ENCODE results near the gene CHN1.

CHN1 gene

DNA sequence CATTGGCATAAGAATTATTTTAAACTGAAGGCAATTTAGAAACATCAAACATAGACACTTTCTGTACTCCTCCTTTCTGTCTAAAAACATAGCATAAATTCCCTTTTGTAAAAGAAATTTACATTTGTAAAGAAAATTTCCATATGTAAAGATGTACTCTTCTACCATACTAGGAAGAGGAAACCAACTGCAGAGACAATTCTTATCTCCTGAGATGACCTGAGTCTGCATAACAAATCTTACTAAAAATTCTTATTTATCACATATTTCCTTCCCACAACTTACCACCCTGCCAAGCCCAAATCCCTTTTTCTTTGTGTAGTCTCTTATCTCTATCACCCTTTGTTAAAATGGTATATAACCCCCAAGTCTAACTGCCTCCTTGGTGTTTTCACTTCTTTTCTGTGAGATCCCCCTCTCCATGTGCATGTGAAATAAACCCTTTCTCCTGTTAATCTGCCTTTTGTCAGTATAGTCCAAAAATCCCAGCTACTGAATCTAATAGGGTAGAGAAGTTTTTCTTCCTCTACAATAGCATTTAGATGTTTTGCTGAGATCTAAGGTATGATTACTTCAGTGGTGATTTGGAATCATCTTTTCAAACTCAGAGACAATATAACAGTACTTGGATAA is 81.0 kb downstream of the CHN1 start:
- H3K9ac ChIP-seq (ENCODE audit: low read depth, low read length), result no peak overlapping the region
- H3K4me1 ChIP-seq (ENCODE audit: control insufficient read depth, insufficient read depth, low read length), result peaks cover 39% of the 10 kb centered on the region
- no peaks in the 10 kb centered on the region for H3K36me3 ChIP-seq (ENCODE audit: control insufficient read depth, insufficient read depth, low read length)
- no peaks in the 10 kb centered on the region for H3K9me3 ChIP-seq (ENCODE audit: control insufficient read depth, insufficient read depth, low read length)
- H3K27me3 ChIP-seq (ENCODE audit: control insufficient read depth, insufficient read depth, low read length), result no peaks in the 10 kb centered on the region
- H3K27ac ChIP-seq (ENCODE audit: low read depth, low read length), result peak overlapping the region; percentile 96
- peak overlapping the region; percentile 1; the same call in 1 of the 2 replicates for H3K4me3 ChIP-seq (ENCODE audit: low read depth, low read length)

DNA sequence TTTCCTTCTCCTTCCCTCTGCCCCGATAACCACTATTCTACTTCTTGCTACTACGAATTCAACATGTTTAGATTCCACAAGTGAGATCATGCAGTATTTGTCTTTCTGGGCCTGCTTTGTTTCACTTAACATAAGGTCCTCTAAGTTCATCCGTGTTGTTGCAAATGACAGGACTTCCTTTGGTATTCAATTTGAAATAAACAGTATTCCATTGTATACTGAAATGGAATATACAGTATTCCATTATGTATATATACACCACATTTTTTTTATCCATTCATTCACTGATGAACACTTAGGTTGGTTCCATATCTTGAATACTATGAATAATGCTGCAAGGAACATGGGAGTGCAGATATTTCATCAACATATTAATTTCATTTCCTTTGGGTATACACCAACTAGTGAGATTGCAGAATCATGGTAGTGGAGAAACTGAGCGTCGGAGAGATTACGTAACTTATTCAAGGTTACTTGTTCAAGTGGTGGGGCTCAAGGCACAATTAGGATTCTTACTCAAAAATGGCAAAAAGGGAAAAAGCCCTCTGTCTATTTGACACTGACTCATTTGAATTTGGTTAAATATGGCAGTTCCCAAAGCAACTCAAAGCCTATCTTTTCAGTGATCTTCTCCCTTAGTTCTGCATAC is 85.1 kb downstream of the CHN1 start:
- Histone ChIP-seq H3K9ac (ENCODE audit: low read depth, low read length) (no peak overlapping the region), H3K4me3 (ENCODE audit: low read depth, low read length) (no peak overlapping the region), H3K9me3 (ENCODE audit: control insufficient read depth, insufficient read depth, low read length) (no peaks in the 10 kb centered on the region), H3K27me3 (ENCODE audit: control insufficient read depth, insufficient read depth, low read length) (no peaks in the 10 kb centered on the region), H3K27ac (ENCODE audit: low read depth, low read length) (no peak overlapping the region), H3K36me3 (ENCODE audit: control insufficient read depth, insufficient read depth, low read length) (0 out of 2 replicates have a peak, but pooled peaks cover 3% of the 10 kb centered on the region), H3K4me1 (ENCODE audit: control insufficient read depth, insufficient read depth, low read length) (peaks cover 30% of the 10 kb centered on the region)

DNA sequence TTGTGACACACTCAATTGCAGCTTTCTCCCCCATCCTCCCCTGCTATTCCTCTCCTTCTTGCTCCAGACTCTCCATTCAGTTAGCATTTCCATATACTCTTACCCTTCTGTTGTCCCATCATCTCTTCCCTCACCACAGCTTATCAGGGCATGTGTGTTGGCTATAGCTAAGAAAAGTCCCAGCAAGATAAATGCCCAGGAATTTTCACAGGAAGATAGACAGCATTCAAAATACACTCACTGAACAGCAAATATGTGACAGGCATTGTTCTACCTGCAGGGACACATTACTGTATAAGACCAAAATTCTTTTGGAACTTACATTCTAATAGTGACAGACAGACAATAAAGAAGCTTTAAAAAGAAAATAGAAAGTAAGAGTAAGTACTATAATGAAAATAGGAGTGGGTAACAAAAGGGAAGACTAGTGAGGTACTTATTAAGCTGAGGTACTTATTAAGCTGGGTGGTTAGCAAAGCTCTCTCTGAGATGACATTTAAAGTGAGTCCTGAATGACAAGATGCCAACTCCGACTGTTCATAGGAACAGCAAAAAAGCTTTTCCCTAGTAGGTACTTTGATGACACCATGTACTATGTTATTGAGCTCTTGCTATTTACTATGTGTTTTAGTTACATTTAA is 86.2 kb downstream of the CHN1 start:
- Histone ChIP-seq H3K27me3 (ENCODE audit: control insufficient read depth, insufficient read depth, low read length) (no peaks in the 10 kb centered on the region), H3K4me1 (ENCODE audit: control insufficient read depth, insufficient read depth, low read length) (peaks cover 23% of the 10 kb centered on the region), H3K9me3 (ENCODE audit: control insufficient read depth, insufficient read depth, low read length) (no peaks in the 10 kb centered on the region), H3K9ac (ENCODE audit: low read depth, low read length) (no peak overlapping the region), H3K27ac (ENCODE audit: low read depth, low read length) (no peak overlapping the region), H3K36me3 (ENCODE audit: control insufficient read depth, insufficient read depth, low read length) (peaks cover 7% of the 10 kb centered on the region), H3K4me3 (ENCODE audit: low read depth, low read length) (no peak overlapping the region)

DNA sequence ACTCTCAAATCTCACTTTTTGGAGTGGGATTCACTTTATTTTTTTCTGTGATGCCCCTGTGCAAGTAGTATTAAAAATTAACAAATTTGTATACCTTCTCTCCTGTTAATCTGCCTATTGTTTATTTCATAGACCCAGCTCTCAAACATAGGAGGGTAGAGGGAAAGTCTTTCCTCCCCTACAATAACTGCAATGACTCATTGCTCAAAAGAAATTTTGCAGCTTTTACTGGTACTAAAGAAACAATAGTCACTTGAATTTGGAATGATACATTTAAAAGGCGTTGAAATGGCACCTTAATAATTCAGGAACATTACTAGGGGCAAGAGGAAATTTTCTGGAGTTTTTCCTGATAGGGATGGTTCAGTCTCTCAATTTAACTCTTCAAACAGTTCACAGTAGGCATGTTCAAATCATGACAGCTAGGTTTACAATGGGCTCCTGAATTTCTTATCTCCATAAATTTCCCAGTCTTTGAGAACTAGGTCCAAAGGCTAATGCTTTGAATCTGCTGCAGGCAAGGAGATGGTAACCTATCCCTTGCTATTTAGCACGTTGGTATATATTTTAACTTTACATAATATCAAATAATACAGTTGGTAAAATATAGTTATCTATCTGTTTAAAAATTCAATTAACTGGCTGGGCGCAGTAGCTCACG is 88.8 kb downstream of the CHN1 start:
- Histone ChIP-seq H3K4me1 (ENCODE audit: control insufficient read depth, insufficient read depth, low read length) (peaks cover 15% of the 10 kb centered on the region), H3K9me3 (ENCODE audit: control insufficient read depth, insufficient read depth, low read length) (no peaks in the 10 kb centered on the region), H3K9ac (ENCODE audit: low read depth, low read length) (no peak overlapping the region), H3K27me3 (ENCODE audit: control insufficient read depth, insufficient read depth, low read length) (no peaks in the 10 kb centered on the region), H3K36me3 (ENCODE audit: control insufficient read depth, insufficient read depth, low read length) (peaks cover 30% of the 10 kb centered on the region), H3K27ac (ENCODE audit: low read depth, low read length) (no peak overlapping the region), H3K4me3 (ENCODE audit: low read depth, low read length) (no peak overlapping the region)

DNA sequence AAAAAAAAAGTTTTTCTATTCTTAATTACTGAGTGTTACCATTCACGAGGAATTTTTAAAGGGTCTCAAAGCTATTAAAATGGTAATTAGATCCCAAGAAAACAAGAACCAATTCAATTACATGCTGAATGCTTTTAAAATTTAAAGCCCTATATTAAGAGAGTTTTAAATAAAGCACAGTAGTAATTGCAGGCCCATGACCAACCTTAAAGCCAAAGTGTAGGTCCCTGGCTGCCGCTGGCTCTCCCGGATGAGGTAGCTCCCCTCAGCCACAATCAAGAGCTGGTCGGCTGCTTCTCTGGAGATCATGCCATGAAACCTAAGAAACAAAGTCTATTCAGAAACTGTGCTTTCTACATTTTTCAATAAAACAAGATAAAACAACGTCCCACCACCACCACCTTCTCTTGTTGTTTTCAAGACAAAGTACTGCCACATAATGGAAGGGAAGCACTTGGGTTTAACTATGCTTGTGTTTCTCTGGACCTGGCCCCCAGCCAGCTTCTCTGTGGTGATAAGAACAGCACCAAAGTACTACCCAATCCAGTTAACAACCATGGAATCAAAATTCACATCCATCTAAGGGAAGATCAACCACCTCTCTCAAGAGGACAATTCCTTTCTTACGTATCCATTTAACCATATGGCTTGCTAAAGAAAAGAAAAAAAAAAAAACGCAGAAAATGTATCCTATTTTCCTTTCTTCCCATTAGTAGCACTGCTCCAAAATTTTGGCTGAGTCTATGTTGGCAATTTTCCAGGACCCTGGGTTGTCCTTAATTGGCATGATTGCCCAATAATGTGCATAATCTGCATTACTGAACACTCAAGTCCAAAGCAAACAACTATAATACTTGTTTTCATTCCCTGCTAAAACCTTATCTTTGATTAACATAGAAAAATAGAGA is 90.1 kb downstream of the CHN1 start:
- H3K36me3 ChIP-seq (ENCODE audit: control insufficient read depth, insufficient read depth, low read length), result peaks cover 37% of the 10 kb centered on the region
- no peak overlapping the region for H3K27ac ChIP-seq (ENCODE audit: low read depth, low read length)
- H3K9me3 ChIP-seq (ENCODE audit: control insufficient read depth, insufficient read depth, low read length), result no peaks in the 10 kb centered on the region
- no peak overlapping the region for H3K4me3 ChIP-seq (ENCODE audit: low read depth, low read length)
- peaks cover 15% of the 10 kb centered on the region for H3K4me1 ChIP-seq (ENCODE audit: control insufficient read depth, insufficient read depth, low read length)
- H3K27me3 ChIP-seq (ENCODE audit: control insufficient read depth, insufficient read depth, low read length), result no peaks in the 10 kb centered on the region
- no peak overlapping the region for H3K9ac ChIP-seq (ENCODE audit: low read depth, low read length)

DNA sequence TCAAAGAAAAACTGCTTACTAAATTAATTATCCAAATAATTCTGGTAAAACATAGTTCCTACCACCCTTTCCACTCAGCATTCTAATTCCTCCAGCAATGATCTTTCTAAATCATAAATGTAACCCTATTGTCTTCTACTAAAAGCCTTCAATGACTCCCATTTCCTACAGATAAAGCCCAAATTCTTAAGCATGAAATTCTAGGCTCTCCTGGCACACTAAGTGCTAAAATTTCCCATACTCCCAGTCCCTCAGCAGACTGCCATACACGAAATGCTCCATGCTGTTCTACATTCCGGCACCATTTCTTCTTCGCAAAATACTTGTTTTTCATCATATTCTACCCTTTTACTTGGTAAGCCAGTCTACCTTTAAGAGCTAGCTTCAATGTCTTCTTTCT is 96.9 kb downstream of the CHN1 start:
- H3K9me3 ChIP-seq (ENCODE audit: control insufficient read depth, insufficient read depth, low read length), result no peaks in the 10 kb centered on the region
- H3K4me1 ChIP-seq (ENCODE audit: control insufficient read depth, insufficient read depth, low read length), result 0 out of 2 replicates have a peak, but pooled peaks cover 5% of the 10 kb centered on the region
- no peak overlapping the region for H3K27ac ChIP-seq (ENCODE audit: low read depth, low read length)
- H3K4me3 ChIP-seq (ENCODE audit: low read depth, low read length), result no peak overlapping the region
- H3K27me3 ChIP-seq (ENCODE audit: control insufficient read depth, insufficient read depth, low read length), result no peaks in the 10 kb centered on the region
- no peak overlapping the region for H3K9ac ChIP-seq (ENCODE audit: low read depth, low read length)
- peaks cover 26% of the 10 kb centered on the region for H3K36me3 ChIP-seq (ENCODE audit: control insufficient read depth, insufficient read depth, low read length)

DNA sequence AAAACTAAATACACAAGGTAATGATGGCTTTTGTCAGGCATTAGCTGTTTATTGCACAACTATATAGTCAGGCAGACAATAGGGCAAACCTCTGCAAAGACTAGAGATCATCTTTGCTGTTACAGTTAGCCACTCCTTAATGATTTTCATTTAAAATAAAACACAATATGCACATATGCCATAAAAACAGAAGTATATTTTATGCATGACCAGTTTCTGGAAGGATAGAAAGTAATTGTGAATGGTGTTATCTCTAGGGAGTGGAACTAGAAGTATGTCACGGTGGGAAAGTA is 102.0 kb downstream of the CHN1 start:
- Histone ChIP-seq H3K4me1 (ENCODE audit: control insufficient read depth, insufficient read depth, low read length) (0 out of 2 replicates have a peak, but pooled peaks cover 2% of the 10 kb centered on the region), H3K9me3 (ENCODE audit: control insufficient read depth, insufficient read depth, low read length) (no peaks in the 10 kb centered on the region), H3K9ac (ENCODE audit: low read depth, low read length) (no peak overlapping the region), H3K36me3 (ENCODE audit: control insufficient read depth, insufficient read depth, low read length) (0 out of 2 replicates have a peak, but pooled peaks cover 3% of the 10 kb centered on the region), H3K27me3 (ENCODE audit: control insufficient read depth, insufficient read depth, low read length) (no peaks in the 10 kb centered on the region), H3K4me3 (ENCODE audit: low read depth, low read length) (no peak overlapping the region), H3K27ac (ENCODE audit: low read depth, low read length) (no peak overlapping the region)

DNA sequence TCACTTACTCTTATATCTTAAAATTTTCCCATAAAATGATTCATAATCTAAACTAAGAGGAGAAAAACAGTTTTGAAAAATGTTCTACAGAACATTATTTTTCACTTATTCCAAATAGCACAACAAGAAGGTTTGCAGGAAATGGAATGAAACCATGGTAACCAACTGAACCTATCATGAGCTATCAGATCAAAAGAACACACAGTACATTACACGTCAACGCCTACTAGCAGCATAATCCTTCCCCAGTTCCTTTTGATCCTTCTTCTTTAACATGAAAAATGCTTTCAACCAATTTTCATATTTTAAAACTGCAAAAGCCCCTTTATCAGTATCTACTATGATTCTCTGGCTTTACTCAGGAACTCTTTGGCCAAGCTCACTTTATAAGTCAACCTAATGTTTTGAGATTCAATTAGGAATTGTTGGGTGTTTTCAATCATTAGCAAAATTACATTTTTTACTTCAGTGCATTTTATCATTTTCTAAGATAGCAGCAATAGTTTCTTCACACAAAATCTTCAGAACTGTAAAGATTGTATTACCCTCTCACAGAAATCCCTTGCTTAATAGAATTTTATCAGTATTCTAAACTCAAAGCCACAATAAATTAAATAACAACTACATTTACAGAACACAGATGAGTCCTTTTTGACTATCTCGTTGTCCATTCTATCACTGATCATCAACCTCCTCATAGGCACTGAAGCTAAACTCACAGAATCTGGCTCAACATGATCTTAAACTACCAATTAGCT is 102.5 kb downstream of the CHN1 start:
- Histone ChIP-seq H3K9ac (ENCODE audit: low read depth, low read length) (no peak overlapping the region), H3K4me1 (ENCODE audit: control insufficient read depth, insufficient read depth, low read length) (no peaks in the 10 kb centered on the region), H3K36me3 (ENCODE audit: control insufficient read depth, insufficient read depth, low read length) (0 out of 2 replicates have a peak, but pooled peaks cover 3% of the 10 kb centered on the region), H3K9me3 (ENCODE audit: control insufficient read depth, insufficient read depth, low read length) (no peaks in the 10 kb centered on the region), H3K27ac (ENCODE audit: low read depth, low read length) (no peak overlapping the region), H3K4me3 (ENCODE audit: low read depth, low read length) (no peak overlapping the region), H3K27me3 (ENCODE audit: control insufficient read depth, insufficient read depth, low read length) (no peaks in the 10 kb centered on the region)

DNA sequence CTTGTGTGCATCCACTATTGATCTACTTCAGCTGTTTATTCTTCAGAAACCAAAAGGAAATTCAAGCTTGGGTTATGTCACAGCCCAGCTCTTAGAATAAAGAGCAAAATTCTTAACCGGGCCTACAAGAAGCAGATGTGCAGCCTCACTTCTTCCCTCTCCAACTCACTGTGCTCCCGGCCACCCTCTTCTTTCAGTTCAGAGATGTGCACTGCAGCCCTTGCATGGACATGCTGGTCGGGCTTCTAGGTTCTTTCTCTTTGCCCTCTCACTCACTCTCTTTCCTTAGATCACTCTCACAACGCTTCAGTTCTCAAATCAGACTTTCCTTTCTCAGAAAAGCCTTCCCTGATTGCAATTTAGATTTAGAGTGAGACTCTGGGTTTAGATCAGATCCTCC is 104.1 kb downstream of the CHN1 start:
- H3K9me3 ChIP-seq (ENCODE audit: control insufficient read depth, insufficient read depth, low read length), result no peaks in the 10 kb centered on the region
- no peaks in the 10 kb centered on the region for H3K4me1 ChIP-seq (ENCODE audit: control insufficient read depth, insufficient read depth, low read length)
- no peak overlapping the region for H3K9ac ChIP-seq (ENCODE audit: low read depth, low read length)
- H3K36me3 ChIP-seq (ENCODE audit: control insufficient read depth, insufficient read depth, low read length), result 0 out of 2 replicates have a peak, but pooled peaks cover 3% of the 10 kb centered on the region
- H3K4me3 ChIP-seq (ENCODE audit: low read depth, low read length), result no peak overlapping the region
- no peaks in the 10 kb centered on the region for H3K27me3 ChIP-seq (ENCODE audit: control insufficient read depth, insufficient read depth, low read length)
- H3K27ac ChIP-seq (ENCODE audit: low read depth, low read length), result peak overlapping the region; percentile 37

DNA sequence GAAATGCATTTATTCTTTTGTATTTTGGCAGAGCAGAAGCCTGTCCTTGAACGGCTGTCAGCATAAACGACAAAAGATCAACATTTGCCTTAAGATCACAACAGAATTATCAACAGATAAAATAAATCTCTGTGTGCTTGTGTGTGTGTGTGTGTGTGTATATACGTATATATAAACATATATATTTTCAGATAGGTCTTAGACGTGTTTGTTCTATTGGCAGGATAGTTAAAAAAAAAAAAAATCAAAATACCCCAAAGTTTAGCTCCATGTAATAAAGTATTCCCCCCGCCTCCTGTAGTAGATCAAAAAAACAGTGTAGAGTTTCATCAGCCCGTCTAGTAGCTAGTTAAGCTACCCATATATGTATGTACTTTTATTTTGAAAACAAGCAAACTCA is 107.9 kb downstream of the CHN1 start:
- no peaks in the 10 kb centered on the region for H3K4me1 ChIP-seq (ENCODE audit: control insufficient read depth, insufficient read depth, low read length)
- H3K27ac ChIP-seq (ENCODE audit: low read depth, low read length), result no peak overlapping the region
- H3K4me3 ChIP-seq (ENCODE audit: low read depth, low read length), result no peak overlapping the region
- no peaks in the 10 kb centered on the region for H3K9me3 ChIP-seq (ENCODE audit: control insufficient read depth, insufficient read depth, low read length)
- no peaks in the 10 kb centered on the region for H3K27me3 ChIP-seq (ENCODE audit: control insufficient read depth, insufficient read depth, low read length)
- H3K9ac ChIP-seq (ENCODE audit: low read depth, low read length), result no peak overlapping the region
- no peaks in the 10 kb centered on the region for H3K36me3 ChIP-seq (ENCODE audit: control insufficient read depth, insufficient read depth, low read length)

All from HUES48 (cell line).